GM18951 (cell line): ENCODE data around the gene APPBP2.

ENCODE experiments used
- POLR2A ChIP-seq: IDR thresholded peaks from 4 replicates; pipeline ENCODE4 v1.6.1; 2011; ENCODE audit warnings: mild to moderate bottlenecking; ENCODE audit not compliant: insufficient read length, insufficient read depth; ENCODE audit errors: extremely low read depth
- in situ Hi-C: fragments of 300-500 bp; cut with MboI; formaldehyde crosslinking; loops from one replicate; pipeline ENCODE4 v1.12.0; 2022; ENCODE audit warnings: low sequenced_read_pairs, mixed read lengths, inconsistent platforms; ENCODE audit not compliant: unreplicated experiment

Gene APPBP2

GRCh38 chr17:60398227-60398959 is 127.6 kb downstream of the APPBP2 start:
- in situ Hi-C loops: no loop called here
- no peak for TF ChIP-seq POLR2A

GRCh38 chr17:60396412-60396811 is 129.6 kb downstream of the APPBP2 start:
- no peak for TF ChIP-seq POLR2A

GRCh38 chr17:60395508-60396065 is 130.5 kb downstream of the APPBP2 start:
- in situ Hi-C loops: no loop called here
- no peak for TF ChIP-seq POLR2A

More at GRCh38 chr17:60396412-60396811, 129.6 kb downstream of the APPBP2 start:
- in situ Hi-C loops: no loop called here

GRCh38 chr17:60393840-60394723 is 132.0 kb downstream of the APPBP2 start:
- no peak for TF ChIP-seq POLR2A
- in situ Hi-C loops: no loop called here
